ENCODE measurements around the gene PRDX5.

The PRDX5 gene

GRCh38 chr11:64290352-64291261 is 27.3 kb upstream of the PRDX5 start:
- DNase-seq = no peak

DNA sequence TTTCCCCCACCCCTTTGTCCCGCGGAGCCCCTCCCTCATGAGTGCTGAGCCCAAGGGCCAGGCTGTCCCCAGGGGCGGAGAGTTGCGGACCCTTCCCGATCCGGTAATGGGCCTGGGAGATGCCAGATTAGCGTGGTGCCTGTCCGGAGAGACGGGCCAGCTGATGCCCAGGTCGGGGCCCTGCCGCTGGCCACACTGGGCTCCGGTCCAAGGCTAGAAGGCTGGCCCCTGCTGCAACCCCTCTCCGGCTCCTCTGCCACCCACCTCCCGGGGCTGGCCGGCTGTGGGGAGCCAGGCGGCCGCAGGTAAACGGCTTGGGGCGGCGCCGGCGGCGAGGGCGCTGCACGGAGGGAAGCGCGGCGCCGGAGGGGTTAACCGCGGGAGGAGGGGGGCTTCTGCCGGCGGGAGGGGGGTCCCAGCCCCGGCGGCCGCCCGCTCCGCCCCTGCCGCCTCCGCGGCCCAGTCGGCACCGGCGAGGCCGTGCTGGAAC is 26.6 kb upstream of the PRDX5 start, which contains the start of gene KCNK4:
KCNK4 (plus strand) TSS at position 41 of the 490 bp plus-strand sequence. CDS start 1,717 bp downstream, outside the sequence.
- DNase-seq = no peak

GRCh38 chr11:64291752-64292459 is 26.0 kb upstream of the PRDX5 start:
- no peak for DNase-seq

GRCh38 chr11:64292460-64293254 is 25.3 kb upstream of the PRDX5 start:
- no peak for DNase-seq

DNA sequence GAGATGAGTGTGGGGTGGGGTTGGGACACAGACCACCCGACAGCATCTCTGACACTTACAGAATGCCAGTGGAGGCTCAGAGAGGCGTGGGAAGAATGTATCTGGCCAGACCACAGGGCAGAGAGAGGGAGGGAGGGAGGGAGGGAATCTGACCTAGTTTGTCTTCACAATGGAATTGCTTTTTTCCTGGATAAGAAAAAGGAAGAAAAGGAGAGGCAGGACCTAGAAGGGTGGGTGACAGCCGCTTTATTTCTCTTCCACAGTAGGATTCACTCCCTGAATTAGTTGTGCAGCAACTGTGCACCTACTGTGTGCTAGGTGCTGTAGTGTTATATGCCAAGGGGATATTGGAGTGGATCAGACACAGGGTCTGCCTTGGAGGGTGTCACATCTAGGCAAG is 23.1 kb upstream of the PRDX5 start:
- no peak for DNase-seq

DNA sequence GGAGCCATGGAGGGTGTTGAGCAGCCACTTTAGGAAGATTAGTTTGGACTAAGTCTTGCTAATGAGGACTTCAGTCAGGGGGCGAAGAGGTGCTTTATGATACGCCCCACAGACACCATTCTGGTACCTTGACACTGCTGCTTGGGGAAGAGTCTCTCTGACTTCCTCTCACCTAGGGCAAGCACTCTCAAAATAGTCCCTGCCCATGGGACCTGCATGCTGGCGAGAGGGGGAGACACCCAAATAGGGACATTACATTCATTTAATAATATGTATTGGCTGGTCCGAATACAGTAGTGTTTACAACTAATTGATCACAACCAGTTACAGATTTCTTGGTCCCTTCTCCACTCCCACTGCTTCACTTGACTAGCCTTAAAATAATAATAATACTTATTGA is 22.2 kb upstream of the PRDX5 start:
- DNase-seq = no peak

DNA sequence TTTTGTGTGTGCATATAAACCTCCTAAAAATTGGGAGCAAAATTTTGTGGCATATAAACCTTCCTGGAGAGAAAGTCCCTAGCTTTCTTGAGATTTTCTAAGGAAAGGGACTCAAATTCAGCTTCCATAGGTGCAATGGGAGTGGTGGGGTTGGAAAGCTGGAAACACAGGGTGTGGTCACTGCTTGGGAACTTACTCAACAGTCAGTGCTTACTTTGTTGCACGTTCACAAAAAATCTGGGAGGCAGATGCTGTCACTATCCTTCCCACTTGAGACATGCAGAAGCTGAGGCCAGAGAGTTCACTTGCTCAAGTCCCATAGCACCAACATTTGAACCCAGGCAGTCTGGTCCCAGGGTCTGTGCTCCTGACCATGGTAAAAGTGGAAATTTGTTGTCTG is 21.7 kb upstream of the PRDX5 start:
- DNase-seq = no peak

GRCh38 chr11:64296830-64297698 is 20.9 kb upstream of the PRDX5 start:
- no peak for DNase-seq

DNA sequence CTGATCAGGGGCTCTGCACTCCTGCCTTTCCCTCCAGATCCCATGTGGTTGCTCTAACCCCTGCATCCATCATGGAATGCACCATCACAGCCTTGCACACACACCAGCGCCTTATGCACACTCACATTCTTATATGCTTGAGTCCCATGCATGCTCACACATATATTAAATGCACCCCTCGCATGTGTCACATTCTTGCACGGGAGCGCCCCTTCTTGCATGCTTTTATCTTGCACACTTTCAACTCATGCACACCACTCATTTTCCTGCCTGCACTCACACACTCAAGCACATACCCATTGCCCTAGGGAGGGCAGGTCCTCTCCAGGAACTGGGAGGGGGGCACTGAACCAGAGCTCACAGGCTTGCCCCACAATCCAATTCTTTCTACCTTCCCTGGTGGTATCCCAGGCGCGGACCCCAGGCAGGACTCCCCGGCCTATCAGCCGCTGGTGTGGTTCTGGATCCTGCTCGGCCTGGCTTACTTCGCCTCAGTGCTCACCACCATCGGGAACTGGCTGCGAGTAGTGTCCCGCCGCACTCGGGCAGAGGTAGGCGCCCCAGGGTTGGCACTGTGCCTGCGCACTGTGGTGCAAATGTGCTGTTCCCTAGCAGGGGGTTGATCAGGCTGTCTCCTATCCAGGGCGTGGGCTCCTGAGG is 20.1 kb upstream of the PRDX5 start:
- no peak for DNase-seq

GRCh38 chr11:64298966-64299846 is 18.7 kb upstream of the PRDX5 start:
- DNase-seq = no peak

GRCh38 chr11:64299847-64300648 is 17.9 kb upstream of the PRDX5 start, which contains the start of gene CATSPERZ:
TSS of gene CATSPERZ (plus strand) at chr11:64300358. CDS start at chr11:64300411, 53 bp downstream.
- DNase-seq = no peak

GRCh38 chr11:64303109-64304031 is 14.6 kb upstream of the PRDX5 start:
- DNase-seq = no peak

DNA sequence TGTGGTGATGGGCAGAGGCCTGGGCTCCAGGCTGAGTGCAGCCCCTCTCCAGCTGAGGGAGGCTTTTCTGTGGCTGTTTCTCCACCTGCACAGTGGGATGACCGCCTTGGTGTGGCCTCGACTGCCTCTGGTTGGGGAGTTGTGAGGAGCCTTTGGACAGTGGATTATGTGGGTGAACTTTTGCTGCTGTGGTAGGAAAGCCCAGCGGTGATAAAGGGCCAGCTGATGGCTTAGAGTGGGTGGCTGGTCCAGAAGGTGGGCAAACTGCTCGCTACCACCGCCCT is 13.9 kb upstream of the PRDX5 start:
- no peak for DNase-seq

DNA sequence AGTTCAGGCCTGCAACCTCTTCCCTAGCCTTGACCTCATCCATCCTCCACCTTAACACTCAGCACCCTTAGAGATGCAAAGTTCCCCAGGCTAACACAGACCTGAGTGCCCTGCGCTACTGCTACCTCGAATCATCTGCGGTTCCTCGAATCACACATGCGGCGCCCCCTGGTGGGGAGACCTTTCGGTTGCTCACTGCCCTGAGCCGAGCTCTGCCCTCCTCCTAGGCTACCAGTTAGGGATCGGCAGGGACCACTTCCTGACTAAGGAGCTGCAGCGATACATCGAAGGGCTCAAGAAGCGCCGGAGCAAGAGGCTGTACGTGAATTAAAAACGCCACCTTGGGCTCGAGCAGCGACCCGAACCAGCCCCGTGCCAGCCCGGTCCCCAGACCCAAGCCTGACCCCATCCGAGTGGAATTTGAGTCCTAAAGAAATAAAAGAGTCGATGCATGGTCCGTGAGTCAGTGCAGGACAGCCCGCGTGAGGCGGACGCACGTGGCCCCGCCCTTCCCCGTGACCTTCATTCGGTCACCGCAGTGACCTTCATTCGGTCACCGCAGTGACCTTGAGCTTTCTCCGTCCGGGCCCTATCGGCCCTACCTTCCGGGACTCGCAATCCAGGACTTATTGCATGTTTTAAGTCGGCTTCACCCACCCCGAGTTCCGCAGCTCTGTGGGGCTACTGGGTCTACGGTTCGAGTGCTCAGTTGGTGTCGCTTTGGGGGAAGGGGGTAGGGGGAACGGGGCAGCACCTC is 13.4 kb upstream of the PRDX5 start:
- DNase-seq = peak; percentile 86

- peak; percentile 100 for DNase-seq
Measured at GRCh38 chr11:64305075-64305690, 12.7 kb upstream of the PRDX5 start, which contains the start of gene ESRRA. TSS of gene ESRRA (plus strand) at chr11:64305524. CDS start at chr11:64307180, 1,656 bp downstream.

- peak; percentile 63 for DNase-seq
Measured at GRCh38 chr11:64305691-64306562, 12.0 kb upstream of the PRDX5 start.
